GM15510 (cell line): ENCODE results near the gene CCR7.

Experiments used
- POLR2A ChIP-seq: IDR thresholded peaks from 3 replicates; pipeline ENCODE4 v1.6.1; 2011; ENCODE audit warnings: borderline replicate concordance; ENCODE audit not compliant: insufficient read length; ENCODE audit errors: extremely low read depth

CCR7 gene

GRCh38 chr17:40602445-40603443 lies 37.5 kb upstream of the CCR7 start:
- TF ChIP-seq POLR2A = no peak

DNA sequence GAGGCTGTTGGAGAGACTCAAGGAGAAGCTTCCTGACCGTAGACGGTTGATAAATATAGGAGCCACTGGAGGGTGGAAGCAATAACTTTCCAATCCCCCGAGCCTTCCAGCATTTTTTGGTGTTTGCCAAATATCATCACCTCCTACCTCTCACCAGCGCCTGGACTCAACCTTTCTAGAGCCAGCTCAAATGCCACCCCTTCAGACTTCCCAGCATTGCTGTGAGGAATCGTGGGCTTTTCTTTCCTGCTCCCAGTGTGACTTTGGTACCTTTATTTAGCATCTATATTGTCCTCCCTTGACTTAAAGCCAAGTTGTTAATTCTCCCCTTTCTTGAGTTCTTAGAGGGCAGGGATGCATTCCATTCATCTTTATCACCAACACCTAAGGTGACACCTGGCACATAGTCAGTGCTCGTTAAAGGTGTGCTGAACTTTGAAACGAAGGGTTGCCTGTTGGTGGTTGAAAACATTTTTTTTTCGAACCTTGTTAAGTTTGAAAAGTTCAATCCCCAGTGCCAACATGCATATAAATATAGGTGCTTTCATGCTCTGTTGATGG lies 35.3 kb upstream of the CCR7 start:
- TF ChIP-seq POLR2A = no peak

DNA sequence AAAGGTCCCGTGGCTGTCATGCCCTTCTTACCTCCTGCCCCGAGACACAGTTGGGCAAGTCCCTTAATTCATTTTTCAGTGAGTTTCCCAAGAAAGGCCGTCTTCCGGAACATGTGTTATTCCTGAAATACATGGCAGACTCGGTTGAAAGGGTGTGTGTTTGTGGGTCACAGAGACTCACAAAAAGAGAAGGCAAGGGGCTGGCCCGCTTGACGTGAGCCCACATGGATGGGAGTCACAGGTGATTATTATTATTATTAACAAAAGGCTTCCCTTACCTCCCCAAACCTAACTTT lies 34.1 kb upstream of the CCR7 start:
- TF ChIP-seq POLR2A = no peak

DNA sequence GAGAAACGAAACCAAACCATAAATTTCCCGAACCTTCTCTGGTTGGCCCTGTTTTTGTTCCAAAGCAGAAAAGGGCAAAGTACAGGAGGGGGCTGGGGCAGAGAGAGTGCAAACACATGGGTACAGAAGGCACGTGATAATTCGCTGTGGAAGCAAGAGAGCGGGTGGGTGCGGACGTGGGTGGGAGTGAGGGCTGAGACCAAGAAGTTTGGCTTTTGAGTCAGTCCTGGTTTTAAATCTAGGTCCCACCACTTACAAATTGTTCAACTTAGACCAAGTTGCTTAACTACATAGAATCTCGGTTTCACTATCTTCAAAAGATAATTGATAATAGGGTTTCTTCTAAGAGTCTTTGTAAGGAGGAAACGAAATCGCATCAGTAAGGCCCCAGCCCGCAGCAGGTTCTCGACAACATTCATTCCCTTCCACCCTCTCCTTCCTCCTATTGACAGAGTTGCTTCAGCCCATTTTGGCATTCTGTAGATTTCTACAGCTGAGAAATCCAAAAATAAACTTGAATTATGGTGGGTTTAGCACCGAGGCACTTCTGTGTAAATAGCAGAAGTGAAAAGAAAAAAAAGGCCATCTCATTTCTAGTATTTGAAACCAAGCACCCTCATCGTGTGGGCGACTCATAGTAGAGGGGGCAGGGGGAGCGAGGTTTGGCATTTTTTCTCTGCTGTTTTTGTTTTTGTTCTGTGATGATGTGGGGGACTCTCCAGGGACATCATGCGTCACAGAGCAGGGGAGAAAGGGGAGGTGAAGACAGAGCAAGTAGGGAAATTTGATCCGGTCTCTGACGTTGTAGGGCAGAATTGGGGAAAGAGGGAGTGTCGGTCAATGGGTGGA lies 33.6 kb upstream of the CCR7 start:
- no peak for TF ChIP-seq POLR2A

DNA sequence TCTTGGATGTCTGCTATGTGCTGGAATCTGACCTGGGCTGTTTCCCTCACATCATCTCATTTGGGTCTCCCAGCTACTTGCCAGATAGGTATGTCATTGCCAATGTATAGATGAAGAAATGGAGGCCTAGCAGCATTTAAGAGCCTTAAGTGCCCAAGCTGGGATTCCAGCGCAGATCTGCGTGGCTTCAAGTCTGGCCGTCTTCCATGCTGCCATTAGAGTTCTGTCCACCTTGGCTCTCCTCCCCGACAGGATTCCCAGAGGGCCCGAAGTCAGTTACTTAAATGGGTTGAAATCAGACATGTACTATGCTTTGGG lies 33.0 kb upstream of the CCR7 start:
- no peak for TF ChIP-seq POLR2A

- TF ChIP-seq POLR2A = no peak
Observed at GRCh38 chr17:40597556-40598300, 32.5 kb upstream of the CCR7 start.

- no peak for TF ChIP-seq POLR2A
Observed at GRCh38 chr17:40597156-40597555, 31.9 kb upstream of the CCR7 start.

DNA sequence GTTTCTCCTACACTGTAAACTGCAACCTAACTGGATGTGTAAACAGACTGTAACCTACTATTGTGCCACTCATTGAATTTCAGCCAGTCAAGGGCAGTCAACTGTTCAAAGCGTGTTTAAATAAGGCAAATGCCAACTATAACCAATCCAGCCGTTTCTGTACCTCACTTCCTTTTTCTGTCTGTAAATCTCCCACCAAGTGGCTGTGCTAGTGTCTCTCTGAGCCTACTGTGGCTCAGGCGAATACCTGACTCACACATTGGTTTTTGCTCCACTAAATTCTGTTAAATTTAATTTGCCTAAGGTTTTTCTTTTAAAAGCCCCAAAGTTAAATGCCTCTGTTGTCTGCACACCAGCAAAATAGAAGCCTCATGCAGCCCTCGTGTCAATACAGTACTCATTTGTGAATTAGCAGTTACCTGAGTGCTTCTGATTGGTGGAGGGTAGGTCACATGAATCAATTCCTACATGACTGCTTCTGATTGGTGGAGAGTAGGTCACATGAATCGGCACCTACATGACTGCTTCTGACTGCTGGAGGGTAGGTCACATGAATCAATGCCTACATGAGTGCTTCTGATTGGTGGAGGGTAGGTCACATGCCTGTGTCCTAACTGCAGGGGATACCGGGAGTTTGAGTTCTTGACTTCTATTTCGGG lies 31.1 kb upstream of the CCR7 start:
- no peak for TF ChIP-seq POLR2A

- TF ChIP-seq POLR2A = no peak
Observed at GRCh38 chr17:40590742-40591141, 25.5 kb upstream of the CCR7 start.

GRCh38 chr17:40588552-40588951 lies 23.3 kb upstream of the CCR7 start:
- no peak for TF ChIP-seq POLR2A

GRCh38 chr17:40582328-40582901 lies 17.1 kb upstream of the CCR7 start:
- TF ChIP-seq POLR2A = no peak

GRCh38 chr17:40580140-40580539 lies 14.9 kb upstream of the CCR7 start:
- TF ChIP-seq POLR2A = no peak

DNA sequence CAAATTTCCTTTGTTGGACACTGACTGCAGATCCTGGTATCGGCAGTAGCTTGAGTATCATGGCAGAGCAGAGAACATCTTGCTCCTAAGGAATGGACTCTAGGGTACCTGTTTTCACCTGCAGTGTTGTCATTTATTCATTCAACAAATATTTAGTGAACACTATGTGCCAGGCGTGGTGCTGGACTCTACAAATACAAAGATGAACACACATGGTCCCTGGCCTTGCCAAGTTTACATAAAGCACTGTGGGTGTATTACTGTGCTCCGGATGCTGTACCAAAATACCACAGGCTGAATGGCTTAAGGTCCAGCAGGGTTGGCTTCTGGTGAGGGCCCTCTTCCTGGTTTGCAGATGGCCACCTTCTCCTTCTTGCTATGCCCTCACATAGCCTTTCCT lies 14.2 kb upstream of the CCR7 start:
- no peak for TF ChIP-seq POLR2A

GRCh38 chr17:40577611-40578065 lies 12.4 kb upstream of the CCR7 start:
- TF ChIP-seq POLR2A = no peak
